HUES6 (cell line): ENCODE measurements around the gene CIAO2B.
"Not testable (repeated sequence)": the region's sequence is repeated elsewhere in the genome, so short reads cannot be mapped to it uniquely, and the experiment has no call there.

Experiments
- H3K27ac ChIP-seq: 2 replicates; pipeline ENCODE4 v1.7.0; 2013; ENCODE audit warnings: low read depth, mild to moderate bottlenecking, low read length, inconsistent platforms
- H3K27me3 ChIP-seq: 2 replicates; pipeline ENCODE4 v1.6.1; 2013; ENCODE audit warnings: low read length; ENCODE audit not compliant: control insufficient read depth, insufficient read depth
- H3K36me3 ChIP-seq: 2 replicates; pipeline ENCODE4 v1.6.1; 2013; ENCODE audit warnings: low read length; ENCODE audit not compliant: control insufficient read depth, insufficient read depth
- H3K4me1 ChIP-seq: 2 replicates; pipeline ENCODE4 v1.6.1; 2013; ENCODE audit warnings: low read length; ENCODE audit not compliant: control insufficient read depth, insufficient read depth
- H3K4me3 ChIP-seq: 2 replicates; pipeline ENCODE4 v1.5.1; 2013; ENCODE audit warnings: low read depth, low read length
- H3K9ac ChIP-seq: one replicate; pipeline ENCODE4 v1.6.1; 2013; ENCODE audit warnings: mild to moderate bottlenecking, low read length
- H3K9me3 ChIP-seq: 2 replicates; pipeline ENCODE4 v1.6.1; 2013; ENCODE audit warnings: low read depth, low read length; ENCODE audit not compliant: control insufficient read depth, insufficient read depth

Gene CIAO2B

GRCh38 chr16:66935314-66936011 is 1.3 kb upstream of the CIAO2B start, which contains the start of gene CES2:
TSS of gene CES2 (plus strand) at chr16:66935516. CDS start at chr16:66935636, 120 bp downstream.
- Histone ChIP-seq H3K27ac (no peak within 1 kb of the TSS), H3K9ac (peak within 1 kb of the TSS; percentile 94), H3K4me3 (peak within 1 kb of the TSS; percentile 96), H3K27me3 (peaks cover 10% of the 10 kb centered on the region), H3K36me3 (peaks cover 29% of the 10 kb centered on the region), H3K4me1 (peaks cover 12% of the 10 kb centered on the region; the same call in 1 of the 2 replicates), H3K9me3 (no peaks in the 10 kb centered on the region)

GRCh38 chr16:66934839-66935313 is 674 bp upstream of the CIAO2B start:
- H3K9me3 ChIP-seq, H3K27me3 ChIP-seq, H3K27ac ChIP-seq: not testable (repeated sequence)
- peak overlapping the region; percentile 94 for H3K9ac ChIP-seq
- peak overlapping the region; percentile 96 for H3K4me3 ChIP-seq
- peaks cover 23% of the 10 kb centered on the region for H3K36me3 ChIP-seq
- peaks cover 12% of the 10 kb centered on the region; the same call in 1 of the 2 replicates for H3K4me1 ChIP-seq

DNA sequence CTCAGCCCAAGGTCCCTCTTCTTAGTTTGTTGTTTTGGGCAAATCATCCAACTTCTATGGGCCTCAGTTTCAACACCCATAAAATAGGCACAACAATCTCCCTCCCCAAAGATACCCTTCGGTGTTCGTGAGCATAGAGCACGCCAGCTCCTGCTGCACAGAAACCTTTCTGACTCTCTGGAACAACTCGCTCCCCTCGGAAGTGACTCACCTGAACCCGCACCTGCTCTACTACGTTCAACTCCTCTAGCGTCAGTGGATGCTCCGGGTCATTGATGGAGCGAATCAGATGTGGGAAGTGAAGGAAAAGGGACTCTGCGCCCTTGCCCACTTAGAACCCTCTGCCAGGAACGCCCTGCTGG is 445 bp downstream of the CIAO2B start:
- peaks cover 10% of the 10 kb centered on the region for H3K27me3 ChIP-seq
- H3K4me1 ChIP-seq: peaks cover 12% of the 10 kb centered on the region; the same call in 1 of the 2 replicates
- peak overlapping the region; percentile 96 for H3K4me3 ChIP-seq
- peaks cover 13% of the 10 kb centered on the region; the same call in 1 of the 2 replicates for H3K36me3 ChIP-seq
- peak overlapping the region; percentile 94 for H3K9ac ChIP-seq
- H3K27ac ChIP-seq: no peak overlapping the region
- no peaks in the 10 kb centered on the region for H3K9me3 ChIP-seq

GRCh38 chr16:66932076-66932475 is 2.1 kb downstream of the CIAO2B start:
- H3K9ac ChIP-seq: no peak overlapping the region
- peaks cover 20% of the 10 kb centered on the region for H3K27me3 ChIP-seq
- no peak overlapping the region for H3K4me3 ChIP-seq
- H3K4me1 ChIP-seq: peaks cover 18% of the 10 kb centered on the region
- H3K36me3 ChIP-seq: peaks cover 8% of the 10 kb centered on the region; the same call in 1 of the 2 replicates
- H3K27ac ChIP-seq: no peak overlapping the region
- H3K9me3 ChIP-seq: no peaks in the 10 kb centered on the region

GRCh38 chr16:66931665-66932064 is 2.5 kb downstream of the CIAO2B start:
- H3K36me3 ChIP-seq: peaks cover 8% of the 10 kb centered on the region; the same call in 1 of the 2 replicates
- H3K27me3 ChIP-seq: peaks cover 24% of the 10 kb centered on the region
- no peak overlapping the region for H3K9ac ChIP-seq
- H3K4me3 ChIP-seq: no peak overlapping the region
- no peak overlapping the region for H3K27ac ChIP-seq
- H3K9me3 ChIP-seq: no peaks in the 10 kb centered on the region
- peaks cover 22% of the 10 kb centered on the region for H3K4me1 ChIP-seq

DNA sequence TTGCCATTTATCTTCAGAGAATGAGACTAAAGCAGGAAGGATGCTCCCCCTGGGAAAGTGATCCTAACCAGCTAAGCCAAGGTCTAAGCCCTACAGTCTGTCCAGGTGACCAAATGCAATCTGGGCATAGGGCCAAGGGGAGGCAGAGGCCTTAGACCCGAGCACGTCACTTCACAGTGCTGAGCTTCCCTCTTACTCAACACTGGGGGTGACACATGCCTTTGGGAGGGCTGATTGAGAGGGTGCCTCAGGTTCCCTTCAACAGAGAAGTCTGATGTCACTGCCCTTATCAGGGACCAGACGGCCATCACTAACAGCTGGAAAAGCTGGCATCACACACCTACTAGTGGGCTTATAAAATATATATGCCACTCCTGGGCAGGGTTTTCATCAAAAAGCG is 4.0 kb downstream of the CIAO2B start:
- no peak overlapping the region for H3K4me3 ChIP-seq
- peaks cover 8% of the 10 kb centered on the region; the same call in 1 of the 2 replicates for H3K36me3 ChIP-seq
- H3K27me3 ChIP-seq: peaks cover 32% of the 10 kb centered on the region
- no peak overlapping the region for H3K9ac ChIP-seq
- no peaks in the 10 kb centered on the region for H3K9me3 ChIP-seq
- H3K27ac ChIP-seq: no peak overlapping the region
- peaks cover 17% of the 10 kb centered on the region for H3K4me1 ChIP-seq

DNA sequence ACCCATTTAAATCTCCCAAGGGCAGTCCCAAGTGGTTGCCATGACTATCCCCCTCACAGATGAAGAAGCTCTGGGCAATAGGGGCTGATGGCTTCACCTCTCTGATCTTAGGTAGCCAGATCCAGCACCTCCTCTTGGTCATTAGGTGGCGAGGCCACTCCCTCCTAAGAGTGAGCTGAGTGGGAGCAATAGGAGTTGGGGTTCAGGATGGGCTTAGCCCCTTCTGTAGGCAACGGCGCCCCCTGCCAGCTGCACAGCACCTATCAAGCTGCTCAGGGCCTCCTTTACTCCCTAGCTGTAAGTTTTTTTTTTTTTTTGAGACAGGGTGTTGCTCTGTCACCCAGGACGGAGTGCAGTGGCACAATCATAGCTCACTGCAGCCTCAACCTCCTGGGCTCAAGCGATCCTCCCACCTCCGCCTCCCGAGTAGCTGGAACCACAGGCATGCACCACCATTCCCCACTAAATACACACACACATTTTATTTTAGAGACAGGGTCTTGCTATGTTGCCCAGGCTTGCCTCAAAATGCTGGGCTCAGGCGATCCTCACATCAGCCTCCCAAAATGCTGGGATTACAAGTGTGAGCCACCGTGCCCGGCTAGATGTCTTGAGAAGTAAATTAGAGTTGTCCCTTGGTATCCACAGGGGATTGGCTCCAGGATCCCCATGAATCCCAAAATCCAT is 5.4 kb downstream of the CIAO2B start:
- H3K36me3 ChIP-seq: peaks cover 8% of the 10 kb centered on the region; the same call in 1 of the 2 replicates
- no peak overlapping the region for H3K9ac ChIP-seq
- peaks cover 16% of the 10 kb centered on the region for H3K4me1 ChIP-seq
- H3K4me3 ChIP-seq: no peak overlapping the region
- H3K27me3 ChIP-seq: peaks cover 42% of the 10 kb centered on the region
- no peak overlapping the region for H3K27ac ChIP-seq
- H3K9me3 ChIP-seq: no peaks in the 10 kb centered on the region

- Histone ChIP-seq H3K27ac (0 out of 2 replicates have a peak overlapping the region, but pooled peaks have one; percentile 29), H3K27me3 (peaks cover 50% of the 10 kb centered on the region), H3K9me3 (no peaks in the 10 kb centered on the region), H3K36me3 (peaks cover 8% of the 10 kb centered on the region; the same call in 1 of the 2 replicates), H3K4me3 (no peak overlapping the region), H3K9ac (no peak overlapping the region), H3K4me1 (peaks cover 11% of the 10 kb centered on the region)
These were observed 6.1 kb downstream of the CIAO2B start for GRCh38 chr16:66927918-66928649.

- Histone ChIP-seq H3K27me3 (peaks cover 55% of the 10 kb centered on the region), H3K4me3 (no peak overlapping the region), H3K9ac (no peak overlapping the region), H3K4me1 (peaks cover 11% of the 10 kb centered on the region), H3K36me3 (peaks cover 4% of the 10 kb centered on the region; the same call in 1 of the 2 replicates), H3K27ac (no peak overlapping the region), H3K9me3 (no peaks in the 10 kb centered on the region)
These were observed 7.2 kb downstream of the CIAO2B start for GRCh38 chr16:66926961-66927436.

- no peak overlapping the region for H3K9ac ChIP-seq
- peaks cover 61% of the 10 kb centered on the region for H3K27me3 ChIP-seq
- peaks cover 11% of the 10 kb centered on the region for H3K4me1 ChIP-seq
- H3K4me3 ChIP-seq: no peak overlapping the region
- H3K36me3 ChIP-seq: no peaks in the 10 kb centered on the region
- H3K9me3 ChIP-seq: no peaks in the 10 kb centered on the region
- H3K27ac ChIP-seq: no peak overlapping the region
These were observed 7.8 kb downstream of the CIAO2B start for GRCh38 chr16:66926171-66926947.
